ENCODE results near the gene CHIC2.

The CHIC2 gene

DNA sequence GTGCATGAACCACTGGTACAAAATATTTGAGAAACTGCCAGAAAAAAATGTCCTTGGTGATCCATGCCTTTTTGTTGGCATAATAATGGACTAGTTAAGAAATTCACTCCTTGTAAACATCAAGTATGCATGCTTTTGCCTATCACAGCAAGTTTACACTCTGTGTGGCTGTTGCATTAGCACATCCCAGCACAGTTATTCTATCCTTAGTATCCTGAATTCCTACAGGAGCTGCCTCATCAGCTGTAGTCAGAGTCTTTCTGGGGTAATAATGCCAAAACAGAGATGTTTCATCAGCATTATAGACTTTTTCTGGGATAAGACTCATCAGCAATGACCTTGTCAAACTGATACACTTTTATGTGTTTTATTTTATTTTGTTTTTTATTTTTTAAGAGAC is 82.8 kb downstream of the CHIC2 start:
- no peak overlapping the region for H3K4me3 ChIP-seq (IDR thresholded peaks at IDR 0.05; ENCODE audit: insufficient read depth, low read depth, low read length)
- H3K4me1 ChIP-seq (ENCODE audit: low read depth, poor library complexity, severe bottlenecking): no peaks in the 10 kb centered on the region
- no peaks in the 10 kb centered on the region for H4K20me1 ChIP-seq (ENCODE audit: insufficient read depth)
- H3K4me2 ChIP-seq: no peak overlapping the region
- no peak overlapping the region for H2AFZ ChIP-seq (ENCODE audit: low read depth)
- H3K27me3 ChIP-seq (ENCODE audit: insufficient read depth, low read depth): no peaks in the 10 kb centered on the region
- TF ChIP-seq, protein P1, sequence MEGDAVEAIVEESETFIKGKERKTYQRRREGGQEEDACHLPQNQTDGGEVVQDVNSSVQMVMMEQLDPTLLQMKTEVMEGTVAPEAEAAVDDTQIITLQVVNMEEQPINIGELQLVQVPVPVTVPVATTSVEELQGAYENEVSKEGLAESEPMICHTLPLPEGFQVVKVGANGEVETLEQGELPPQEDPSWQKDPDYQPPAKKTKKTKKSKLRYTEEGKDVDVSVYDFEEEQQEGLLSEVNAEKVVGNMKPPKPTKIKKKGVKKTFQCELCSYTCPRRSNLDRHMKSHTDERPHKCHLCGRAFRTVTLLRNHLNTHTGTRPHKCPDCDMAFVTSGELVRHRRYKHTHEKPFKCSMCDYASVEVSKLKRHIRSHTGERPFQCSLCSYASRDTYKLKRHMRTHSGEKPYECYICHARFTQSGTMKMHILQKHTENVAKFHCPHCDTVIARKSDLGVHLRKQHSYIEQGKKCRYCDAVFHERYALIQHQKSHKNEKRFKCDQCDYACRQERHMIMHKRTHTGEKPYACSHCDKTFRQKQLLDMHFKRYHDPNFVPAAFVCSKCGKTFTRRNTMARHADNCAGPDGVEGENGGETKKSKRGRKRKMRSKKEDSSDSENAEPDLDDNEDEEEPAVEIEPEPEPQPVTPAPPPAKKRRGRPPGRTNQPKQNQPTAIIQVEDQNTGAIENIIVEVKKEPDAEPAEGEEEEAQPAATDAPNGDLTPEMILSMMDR (conservative IDR thresholded peaks at IDR 0.05; ENCODE audit: low read depth, low read length): no peak
- no peak overlapping the region for H3K9ac ChIP-seq
- H3K27ac ChIP-seq: no peak overlapping the region
- H3K79me2 ChIP-seq (ENCODE audit: insufficient read depth, low read depth): no peaks in the 10 kb centered on the region
- no peaks in the 10 kb centered on the region for H3K36me3 ChIP-seq (ENCODE audit: insufficient read depth)

DNA sequence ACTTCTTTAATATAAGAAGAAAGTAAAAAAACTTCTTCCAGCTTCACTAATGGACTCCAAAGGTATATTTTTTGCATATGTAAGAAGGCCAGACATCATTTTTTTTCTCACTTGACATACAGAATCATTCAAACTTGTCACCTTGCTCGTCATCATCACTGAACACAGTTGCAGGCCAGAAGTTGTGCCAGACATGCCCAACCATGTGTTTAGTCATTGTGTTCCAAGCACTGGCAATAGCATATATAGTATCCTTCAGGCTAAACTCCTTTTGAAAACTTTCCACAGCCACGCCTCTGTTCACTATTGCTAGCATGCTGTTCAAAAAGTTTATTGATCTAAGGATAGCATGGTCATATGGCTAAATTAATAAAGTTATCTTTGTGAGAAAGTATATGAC is 83.3 kb downstream of the CHIC2 start:
- TF ChIP-seq, protein P1 (conservative IDR thresholded peaks at IDR 0.05; ENCODE audit: low read depth, low read length): no peak
- no peak overlapping the region for H3K9ac ChIP-seq
- no peaks in the 10 kb centered on the region for H3K36me3 ChIP-seq (ENCODE audit: insufficient read depth)
- no peak overlapping the region for H3K4me2 ChIP-seq
- H3K79me2 ChIP-seq (ENCODE audit: insufficient read depth, low read depth): no peaks in the 10 kb centered on the region
- H4K20me1 ChIP-seq (ENCODE audit: insufficient read depth): no peaks in the 10 kb centered on the region
- H2AFZ ChIP-seq (ENCODE audit: low read depth): no peak overlapping the region
- no peak overlapping the region for H3K4me3 ChIP-seq (IDR thresholded peaks at IDR 0.05; ENCODE audit: insufficient read depth, low read depth, low read length)
- H3K27me3 ChIP-seq (ENCODE audit: insufficient read depth, low read depth): no peaks in the 10 kb centered on the region
- no peaks in the 10 kb centered on the region for H3K4me1 ChIP-seq (ENCODE audit: low read depth, poor library complexity, severe bottlenecking)
- no peak overlapping the region for H3K27ac ChIP-seq

DNA sequence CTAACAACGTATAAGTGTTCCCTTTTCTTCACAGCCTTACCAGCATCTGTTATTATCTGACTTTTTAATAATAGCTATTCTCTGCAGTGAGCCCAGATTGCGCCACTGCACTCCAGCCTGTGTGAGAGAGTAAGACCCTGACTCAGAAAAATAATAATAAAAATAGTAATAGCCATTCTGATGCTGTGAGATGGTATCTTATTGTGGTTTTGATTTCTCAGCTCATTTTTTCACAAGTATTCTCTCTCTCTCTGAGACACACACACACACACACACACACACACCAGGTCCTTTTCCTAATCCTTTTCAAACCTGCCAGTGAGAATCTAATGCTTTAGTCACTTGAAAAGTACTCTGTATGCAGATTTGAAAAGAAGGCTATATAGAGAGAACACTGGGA is 89.8 kb downstream of the CHIC2 start:
- H3K4me1 ChIP-seq (ENCODE audit: low read depth, poor library complexity, severe bottlenecking): no peaks in the 10 kb centered on the region
- no peak overlapping the region for H3K27ac ChIP-seq
- no peaks in the 10 kb centered on the region for H4K20me1 ChIP-seq (ENCODE audit: insufficient read depth)
- H3K9ac ChIP-seq: no peak overlapping the region
- TF ChIP-seq, protein P1 (conservative IDR thresholded peaks at IDR 0.05; ENCODE audit: low read depth, low read length): no peak
- no peak overlapping the region for H3K4me2 ChIP-seq
- no peaks in the 10 kb centered on the region for H3K36me3 ChIP-seq (ENCODE audit: insufficient read depth)
- no peak overlapping the region for H2AFZ ChIP-seq (ENCODE audit: low read depth)
- no peak overlapping the region for H3K4me3 ChIP-seq (IDR thresholded peaks at IDR 0.05; ENCODE audit: insufficient read depth, low read depth, low read length)
- no peaks in the 10 kb centered on the region for H3K79me2 ChIP-seq (ENCODE audit: insufficient read depth, low read depth)
- H3K27me3 ChIP-seq (ENCODE audit: insufficient read depth, low read depth): no peaks in the 10 kb centered on the region

DNA sequence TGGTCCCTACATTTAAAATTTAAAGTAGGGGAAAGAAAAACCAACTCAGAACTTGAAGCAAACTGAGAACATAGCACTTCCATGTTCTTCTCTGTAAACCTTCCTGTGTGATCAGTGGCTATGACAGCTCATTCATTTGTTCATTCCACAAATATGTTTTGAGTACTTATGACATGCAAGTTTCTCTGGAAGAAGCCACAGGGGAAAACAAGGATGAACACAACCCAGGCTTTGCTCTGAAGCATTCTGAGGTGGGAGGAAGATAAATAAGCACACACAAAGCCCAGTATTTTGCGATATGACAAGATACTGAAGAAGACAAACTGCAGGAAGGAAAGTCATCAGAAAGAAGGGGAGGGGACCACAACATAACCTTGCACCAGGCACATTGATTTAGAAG is 96.4 kb downstream of the CHIC2 start:
- TF ChIP-seq, protein P1 (conservative IDR thresholded peaks at IDR 0.05; ENCODE audit: low read depth, low read length): no peak
- no peak overlapping the region for H3K27ac ChIP-seq

More for the DNA sequence above, 96.4 kb downstream of the CHIC2 start:
- no peaks in the 10 kb centered on the region for H3K27me3 ChIP-seq (ENCODE audit: insufficient read depth, low read depth)
- no peaks in the 10 kb centered on the region for H3K79me2 ChIP-seq (ENCODE audit: insufficient read depth, low read depth)
- no peak overlapping the region for H2AFZ ChIP-seq (ENCODE audit: low read depth)
- H3K9ac ChIP-seq: no peak overlapping the region
- no peak overlapping the region for H3K4me3 ChIP-seq (IDR thresholded peaks at IDR 0.05; ENCODE audit: insufficient read depth, low read depth, low read length)
- no peaks in the 10 kb centered on the region for H3K4me1 ChIP-seq (ENCODE audit: low read depth, poor library complexity, severe bottlenecking)
- H3K4me2 ChIP-seq: no peak overlapping the region
- H3K36me3 ChIP-seq (ENCODE audit: insufficient read depth): no peaks in the 10 kb centered on the region
- no peaks in the 10 kb centered on the region for H4K20me1 ChIP-seq (ENCODE audit: insufficient read depth)
